Progenitor cell of endocrine pancreas (in vitro differentiated cells): ENCODE data around the gene WWC2. TPM values are rescaled to one million over a fixed set of nuclear protein-coding genes. Genes with fewer than 3 reads are reported as not detected.
A peak's percentile ranks its signal among the peaks of the same experiment; 100 is the strongest.

Experiments
- DNase-seq: peaks from one replicate; pipeline ENCODE4 v3.0.0; 2021; ENCODE audit warnings: low spot score; ENCODE audit not compliant: unreplicated experiment
- H3K27ac Mint-ChIP-seq: 2 replicates; pipeline ENCODE4 v1.8.0; 2021; ENCODE audit warnings: mild to moderate bottlenecking, moderate library complexity, mixed read lengths
- H3K27me3 Mint-ChIP-seq: 2 replicates; pipeline ENCODE4 v1.8.0; 2021; ENCODE audit warnings: mixed read lengths
- H3K36me3 Mint-ChIP-seq: 2 replicates; pipeline ENCODE4 v1.8.0; 2022; ENCODE audit warnings: mixed read lengths; ENCODE audit not compliant: insufficient read depth
- H3K4me1 Mint-ChIP-seq: 2 replicates; pipeline ENCODE4 v1.8.0; 2021; ENCODE audit warnings: low read depth, mixed read lengths
- H3K4me3 Mint-ChIP-seq: 2 replicates; pipeline ENCODE4 v1.8.0; 2021; ENCODE audit warnings: low read depth, mild to moderate bottlenecking, moderate library complexity, mixed read lengths
- H3K9me3 Mint-ChIP-seq: 2 replicates; pipeline ENCODE4 v1.8.0; 2021; ENCODE audit warnings: low read depth, mixed read lengths
- total RNA-seq: library from RNA; stranded (reverse); gene quantifications from 2 replicates; pipeline ENCODE4 v1.2.1, GENCODE V29; 2021
- TF ChIP-seq, protein P1 (sequence below): fragments of 200-600 bp; sonication (generic); IDR thresholded peaks from one replicate; pipeline ENCODE4 v1.5.0; 2021; ENCODE audit warnings: antibody characterized with exemption, mild to moderate bottlenecking; ENCODE audit not compliant: unreplicated experiment

WWC2 gene
- total RNA-seq, 1 donor from 2014 or later = 57.0 TPM

DNA sequence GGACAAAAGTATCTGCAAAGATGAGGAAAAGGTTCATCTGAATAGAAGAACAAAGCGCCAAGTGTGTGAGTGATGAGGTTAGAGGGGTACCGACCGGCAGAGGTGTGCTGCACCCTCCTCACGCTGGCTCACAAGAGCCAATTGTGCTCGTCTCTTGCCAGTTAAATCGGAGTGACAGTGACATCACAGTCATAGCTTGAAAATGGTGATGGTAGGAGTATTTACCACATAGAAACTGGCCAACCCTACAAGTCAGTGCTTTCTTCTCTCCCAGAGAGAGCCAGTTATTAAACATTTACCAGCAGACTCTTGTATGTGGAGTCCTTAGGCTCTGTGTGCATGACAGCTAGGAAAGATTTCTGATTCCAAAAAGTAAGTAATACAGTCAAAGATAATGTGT lies 188.6 kb downstream of the WWC2 start:
- Mint-ChIP-seq H3K36me3 (peaks cover 32% of the 10 kb centered on the region), H3K4me1 (peaks cover 5% of the 10 kb centered on the region), H3K4me3 (no peak overlapping the region), H3K9me3 (no peaks in the 10 kb centered on the region), H3K27me3 (no peaks in the 10 kb centered on the region), H3K27ac (no peak overlapping the region)
- TF ChIP-seq, protein P1, sequence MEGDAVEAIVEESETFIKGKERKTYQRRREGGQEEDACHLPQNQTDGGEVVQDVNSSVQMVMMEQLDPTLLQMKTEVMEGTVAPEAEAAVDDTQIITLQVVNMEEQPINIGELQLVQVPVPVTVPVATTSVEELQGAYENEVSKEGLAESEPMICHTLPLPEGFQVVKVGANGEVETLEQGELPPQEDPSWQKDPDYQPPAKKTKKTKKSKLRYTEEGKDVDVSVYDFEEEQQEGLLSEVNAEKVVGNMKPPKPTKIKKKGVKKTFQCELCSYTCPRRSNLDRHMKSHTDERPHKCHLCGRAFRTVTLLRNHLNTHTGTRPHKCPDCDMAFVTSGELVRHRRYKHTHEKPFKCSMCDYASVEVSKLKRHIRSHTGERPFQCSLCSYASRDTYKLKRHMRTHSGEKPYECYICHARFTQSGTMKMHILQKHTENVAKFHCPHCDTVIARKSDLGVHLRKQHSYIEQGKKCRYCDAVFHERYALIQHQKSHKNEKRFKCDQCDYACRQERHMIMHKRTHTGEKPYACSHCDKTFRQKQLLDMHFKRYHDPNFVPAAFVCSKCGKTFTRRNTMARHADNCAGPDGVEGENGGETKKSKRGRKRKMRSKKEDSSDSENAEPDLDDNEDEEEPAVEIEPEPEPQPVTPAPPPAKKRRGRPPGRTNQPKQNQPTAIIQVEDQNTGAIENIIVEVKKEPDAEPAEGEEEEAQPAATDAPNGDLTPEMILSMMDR = no peak
- DNase-seq = no peak

DNA sequence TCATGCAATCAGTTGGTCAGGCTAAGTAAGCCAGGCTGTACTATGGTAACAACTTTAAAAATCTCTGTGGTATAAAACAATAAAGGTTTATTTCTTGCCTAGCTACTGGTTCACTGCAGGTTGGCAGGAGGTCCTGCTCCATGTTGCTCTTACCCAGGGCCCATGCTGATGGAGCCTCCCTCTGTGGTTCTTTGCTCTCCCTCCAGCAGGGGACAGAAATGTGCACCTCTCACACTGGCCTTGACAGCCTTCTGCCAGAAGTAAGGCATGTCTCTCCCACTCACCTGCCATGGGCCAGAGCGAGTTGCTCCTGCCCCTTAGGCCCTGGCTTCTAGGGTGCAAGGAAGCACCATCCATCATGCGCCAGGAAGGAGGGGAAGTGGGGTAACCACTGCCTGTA lies 189.9 kb downstream of the WWC2 start:
- TF ChIP-seq, protein P1 = no peak
- no peak overlapping the region for H3K27ac Mint-ChIP-seq
- H3K27me3 Mint-ChIP-seq = no peaks in the 10 kb centered on the region
- DNase-seq = no peak
- H3K36me3 Mint-ChIP-seq = peaks cover 33% of the 10 kb centered on the region
- H3K4me3 Mint-ChIP-seq = no peak overlapping the region
- H3K9me3 Mint-ChIP-seq = no peaks in the 10 kb centered on the region
- H3K4me1 Mint-ChIP-seq = peaks cover 5% of the 10 kb centered on the region

DNA sequence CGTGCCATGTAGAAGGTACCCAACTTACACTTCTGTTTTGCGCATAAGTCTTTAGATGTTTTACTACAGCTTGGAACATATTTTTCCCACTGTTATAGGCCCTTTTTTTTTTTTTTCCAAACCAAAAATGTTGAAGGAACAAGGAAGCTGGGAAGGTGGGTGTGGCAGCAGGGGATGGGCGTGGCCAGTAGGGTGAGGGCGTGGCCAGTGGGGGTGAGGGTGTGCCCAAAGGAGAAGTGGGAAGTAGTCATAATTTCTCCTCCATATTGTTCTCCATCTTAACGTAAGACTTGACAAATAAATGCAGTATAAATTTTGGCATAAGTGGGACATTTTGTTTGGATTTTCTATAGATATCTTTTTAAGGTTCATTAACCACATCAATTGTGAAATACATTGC lies 190.6 kb downstream of the WWC2 start:
- no peak overlapping the region for H3K27ac Mint-ChIP-seq
- peaks cover 36% of the 10 kb centered on the region for H3K36me3 Mint-ChIP-seq
- no peaks in the 10 kb centered on the region for H3K9me3 Mint-ChIP-seq
- DNase-seq = no peak
- TF ChIP-seq, protein P1 = no peak
- peaks cover 3% of the 10 kb centered on the region for H3K4me1 Mint-ChIP-seq
- no peak overlapping the region for H3K4me3 Mint-ChIP-seq
- H3K27me3 Mint-ChIP-seq = no peaks in the 10 kb centered on the region

DNA sequence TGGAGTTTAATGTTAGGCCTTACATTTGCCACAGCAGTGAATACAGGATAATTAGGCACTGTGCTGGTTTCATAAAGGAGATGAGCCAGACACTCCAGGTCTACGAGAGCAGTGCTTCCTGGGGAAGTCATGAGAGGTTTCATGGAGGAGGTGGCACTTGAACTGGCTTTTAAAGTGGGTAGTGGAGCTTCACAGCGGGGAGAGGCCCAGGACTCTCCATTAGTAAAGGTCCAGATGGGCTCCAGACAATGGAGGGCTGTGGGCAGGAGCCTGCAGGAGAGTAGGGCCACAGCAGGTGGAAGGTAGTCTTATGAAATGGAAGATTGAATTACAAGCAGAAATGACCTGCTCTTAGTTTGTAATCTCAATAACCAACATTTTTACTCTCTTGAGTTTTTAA lies 192.0 kb downstream of the WWC2 start:
- no peak for DNase-seq
- H3K9me3 Mint-ChIP-seq = no peaks in the 10 kb centered on the region
- no peak overlapping the region for H3K4me3 Mint-ChIP-seq
- peaks cover 43% of the 10 kb centered on the region for H3K36me3 Mint-ChIP-seq
- TF ChIP-seq, protein P1 = no peak
- H3K27ac Mint-ChIP-seq = peak overlapping the region; percentile 2
- no peaks in the 10 kb centered on the region for H3K27me3 Mint-ChIP-seq
- peaks cover 10% of the 10 kb centered on the region for H3K4me1 Mint-ChIP-seq

DNA sequence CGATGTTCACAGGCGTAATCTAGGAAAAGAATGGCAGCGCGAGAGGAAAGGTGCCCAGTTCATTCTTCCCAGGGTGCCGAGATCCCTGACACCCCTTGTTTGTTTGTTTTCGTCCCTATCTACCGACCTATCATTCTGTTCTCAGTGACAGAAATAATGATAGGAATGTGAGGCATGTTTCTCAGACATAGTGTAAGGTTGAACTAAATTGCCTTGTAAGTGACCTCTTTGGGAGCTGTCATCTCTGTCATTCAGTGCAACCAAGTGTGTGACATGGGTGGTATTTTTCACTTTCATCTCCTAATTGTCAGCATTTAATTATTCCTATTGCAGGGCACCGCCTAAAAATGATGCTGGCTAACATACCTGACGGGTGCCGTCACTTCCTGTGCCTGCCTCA lies 196.7 kb downstream of the WWC2 start:
- TF ChIP-seq, protein P1 = no peak
- peak overlapping the region; percentile 33 for H3K27ac Mint-ChIP-seq
- H3K4me3 Mint-ChIP-seq = no peak overlapping the region
- peaks cover 42% of the 10 kb centered on the region for H3K36me3 Mint-ChIP-seq
- H3K4me1 Mint-ChIP-seq = peaks cover 13% of the 10 kb centered on the region
- no peak for DNase-seq
- H3K27me3 Mint-ChIP-seq = no peaks in the 10 kb centered on the region
- no peaks in the 10 kb centered on the region for H3K9me3 Mint-ChIP-seq
